ENCODE measurements around the gene SYK.

DNA sequence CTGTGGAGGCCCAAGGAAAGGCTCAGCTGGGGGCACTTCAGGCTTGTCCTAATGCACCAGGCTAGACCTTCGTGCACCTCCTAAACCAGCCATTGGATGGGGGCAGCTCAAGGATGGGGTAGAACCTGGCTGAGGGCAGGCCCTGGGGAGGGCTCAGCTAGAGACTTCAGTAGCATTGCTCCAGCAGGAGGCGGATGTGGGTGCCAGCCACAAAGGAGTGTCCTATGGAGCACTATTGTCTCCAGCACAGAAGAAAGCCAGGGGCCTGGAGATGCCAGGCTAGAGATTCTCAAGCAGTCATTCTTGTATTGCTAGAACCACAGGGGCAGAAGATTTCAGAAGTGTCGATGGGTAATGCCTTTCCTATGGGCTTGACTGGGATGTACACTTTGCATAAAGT lies 131.8 kb downstream of the SYK start:
- TF ChIP-seq, protein P1, sequence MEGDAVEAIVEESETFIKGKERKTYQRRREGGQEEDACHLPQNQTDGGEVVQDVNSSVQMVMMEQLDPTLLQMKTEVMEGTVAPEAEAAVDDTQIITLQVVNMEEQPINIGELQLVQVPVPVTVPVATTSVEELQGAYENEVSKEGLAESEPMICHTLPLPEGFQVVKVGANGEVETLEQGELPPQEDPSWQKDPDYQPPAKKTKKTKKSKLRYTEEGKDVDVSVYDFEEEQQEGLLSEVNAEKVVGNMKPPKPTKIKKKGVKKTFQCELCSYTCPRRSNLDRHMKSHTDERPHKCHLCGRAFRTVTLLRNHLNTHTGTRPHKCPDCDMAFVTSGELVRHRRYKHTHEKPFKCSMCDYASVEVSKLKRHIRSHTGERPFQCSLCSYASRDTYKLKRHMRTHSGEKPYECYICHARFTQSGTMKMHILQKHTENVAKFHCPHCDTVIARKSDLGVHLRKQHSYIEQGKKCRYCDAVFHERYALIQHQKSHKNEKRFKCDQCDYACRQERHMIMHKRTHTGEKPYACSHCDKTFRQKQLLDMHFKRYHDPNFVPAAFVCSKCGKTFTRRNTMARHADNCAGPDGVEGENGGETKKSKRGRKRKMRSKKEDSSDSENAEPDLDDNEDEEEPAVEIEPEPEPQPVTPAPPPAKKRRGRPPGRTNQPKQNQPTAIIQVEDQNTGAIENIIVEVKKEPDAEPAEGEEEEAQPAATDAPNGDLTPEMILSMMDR (IDR thresholded peaks at IDR 0.05): no peak
- no peak for TF ChIP-seq POLR2AphosphoS5 (IDR thresholded peaks at IDR 0.05)

All from stomach (tissue), 4 donors.